Hepatocyte (in vitro differentiated cells): ENCODE measurements around the gene FHDC1. TPM values are rescaled to one million over a fixed set of nuclear protein-coding genes. Genes with fewer than 3 reads are reported as not detected.

ENCODE experiments used
- DNase-seq: peaks from one replicate; pipeline ENCODE4 v3.0.0-alpha.2; 2016; ENCODE audit warnings: low spot score
- H2AFZ ChIP-seq: fragments of 200-600 bp; sonication (generic); 2 replicates; pipeline ENCODE4 v1.6.0; 2016; ENCODE audit warnings: antibody characterized with exemption, mild to moderate bottlenecking
- H3K27ac ChIP-seq: fragments of 200-600 bp; sonication (generic); 2 replicates; pipeline ENCODE4 v1.5.1; 2016; ENCODE audit warnings: mild to moderate bottlenecking
- H3K27me3 ChIP-seq: fragments of 200-600 bp; sonication (generic); 2 replicates; pipeline ENCODE4 v1.6.1; 2016
- H3K36me3 ChIP-seq: fragments of 200-600 bp; sonication (generic); replicated peaks from 2 replicates; pipeline ENCODE4 v1.5.1; 2016; ENCODE audit warnings: low read depth; ENCODE audit not compliant: insufficient read depth
- H3K4me1 ChIP-seq: fragments of 200-600 bp; sonication (generic); 2 replicates; pipeline ENCODE4 v1.5.1; 2016; ENCODE audit warnings: mild to moderate bottlenecking, moderate library complexity; ENCODE audit not compliant: insufficient read depth
- H3K4me2 ChIP-seq: fragments of 200-600 bp; sonication (generic); 2 replicates; pipeline ENCODE4 v1.6.0; 2016
- H3K4me3 ChIP-seq: fragments of 200-600 bp; sonication (generic); 2 replicates; pipeline ENCODE4 v1.5.1; 2016; ENCODE audit warnings: mild to moderate bottlenecking
- H3K79me2 ChIP-seq: fragments of 200-600 bp; sonication (generic); 2 replicates; pipeline ENCODE4 v1.6.0; 2017; ENCODE audit warnings: mild to moderate bottlenecking
- H3K9me2 ChIP-seq: fragments of 200-600 bp; sonication (generic); replicated peaks from 2 replicates; pipeline ENCODE4 v1.6.0; 2017; ENCODE audit warnings: mild to moderate bottlenecking; ENCODE audit not compliant: insufficient read depth
- H3K9me3 ChIP-seq: fragments of 200-600 bp; sonication (generic); 2 replicates; pipeline ENCODE4 v1.5.1; 2016; ENCODE audit warnings: low read depth, mild to moderate bottlenecking
- H4K20me1 ChIP-seq: fragments of 200-600 bp; sonication (generic); 2 replicates; pipeline ENCODE4 v1.6.0; 2016; ENCODE audit warnings: mild to moderate bottlenecking; ENCODE audit not compliant: insufficient read depth, poor library complexity, severe bottlenecking
- EZH2 ChIP-seq: fragments of 200-600 bp; sonication (generic); IDR thresholded peaks from 2 replicates; pipeline ENCODE4 v1.6.1; 2016; ENCODE audit warnings: antibody characterized with exemption, mild to moderate bottlenecking, borderline replicate concordance
- EZH2phosphoT487 ChIP-seq: fragments of 200-600 bp; sonication (generic); IDR thresholded peaks from one replicate; pipeline ENCODE4 v1.6.1; 2018; ENCODE audit warnings: antibody characterized with exemption, mild to moderate bottlenecking, low read depth, moderate library complexity; ENCODE audit not compliant: unreplicated experiment, severe bottlenecking
- WGBS: methylation state at CpG from one replicate; pipeline ENCODE4 v1.1.6; 2016; ENCODE audit warnings: low lambda C conversion rate; ENCODE audit errors: missing lambda C conversion rate; 5-methylcytosine and 5-hydroxymethylcytosine counted together
- polyA plus RNA-seq: library from polyadenylated mRNA; unstranded; fragments of >200 nt; fragmentation: Nextera tagmentation; extraction: Ambion mirVana; gene quantifications from 2 replicates; pipeline ENCODE4 v1.2.1, GENCODE V29; 2016
- total RNA-seq: library from RNA; depleted of rRNA; stranded (reverse); fragments of >200 nt; gene quantifications from 2 replicates; pipeline ENCODE4 v1.2.3, GENCODE V29; 2014
- TF ChIP-seq, protein P1 (sequence below): fragments of 200-600 bp; sonication (generic); IDR thresholded peaks from 2 replicates; pipeline ENCODE4 v1.5.1; 2016; ENCODE audit warnings: antibody characterized with exemption, mild to moderate bottlenecking; ENCODE audit not compliant: poor library complexity

FHDC1 gene
- total and polyA plus RNA-seq, 2 experiments from 2014 or later = 2.1 to 3.1 TPM

- TF ChIP-seq, protein P1, sequence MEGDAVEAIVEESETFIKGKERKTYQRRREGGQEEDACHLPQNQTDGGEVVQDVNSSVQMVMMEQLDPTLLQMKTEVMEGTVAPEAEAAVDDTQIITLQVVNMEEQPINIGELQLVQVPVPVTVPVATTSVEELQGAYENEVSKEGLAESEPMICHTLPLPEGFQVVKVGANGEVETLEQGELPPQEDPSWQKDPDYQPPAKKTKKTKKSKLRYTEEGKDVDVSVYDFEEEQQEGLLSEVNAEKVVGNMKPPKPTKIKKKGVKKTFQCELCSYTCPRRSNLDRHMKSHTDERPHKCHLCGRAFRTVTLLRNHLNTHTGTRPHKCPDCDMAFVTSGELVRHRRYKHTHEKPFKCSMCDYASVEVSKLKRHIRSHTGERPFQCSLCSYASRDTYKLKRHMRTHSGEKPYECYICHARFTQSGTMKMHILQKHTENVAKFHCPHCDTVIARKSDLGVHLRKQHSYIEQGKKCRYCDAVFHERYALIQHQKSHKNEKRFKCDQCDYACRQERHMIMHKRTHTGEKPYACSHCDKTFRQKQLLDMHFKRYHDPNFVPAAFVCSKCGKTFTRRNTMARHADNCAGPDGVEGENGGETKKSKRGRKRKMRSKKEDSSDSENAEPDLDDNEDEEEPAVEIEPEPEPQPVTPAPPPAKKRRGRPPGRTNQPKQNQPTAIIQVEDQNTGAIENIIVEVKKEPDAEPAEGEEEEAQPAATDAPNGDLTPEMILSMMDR = no peak
- TF ChIP-seq EZH2phosphoT487 (no peak), EZH2 (no peak)
- Histone ChIP-seq H3K4me2 (no peak overlapping the region), H3K9me2 (no peaks in the 10 kb centered on the region), H2AFZ (no peak overlapping the region), H3K9me3 (no peaks in the 10 kb centered on the region), H3K36me3 (no peaks in the 10 kb centered on the region), H3K27me3 (no peaks in the 10 kb centered on the region), H3K4me3 (no peak overlapping the region), H4K20me1 (no peaks in the 10 kb centered on the region), H3K79me2 (no peaks in the 10 kb centered on the region), H3K4me1 (peaks cover 10% of the 10 kb centered on the region), H3K27ac (no peak overlapping the region)
- 87% methylated on average over 12 of the region's 12 CpGs for WGBS
- DNase-seq = no peak
Observed at GRCh38 chr4:152972821-152973628, 36.9 kb downstream of the FHDC1 start.

DNA sequence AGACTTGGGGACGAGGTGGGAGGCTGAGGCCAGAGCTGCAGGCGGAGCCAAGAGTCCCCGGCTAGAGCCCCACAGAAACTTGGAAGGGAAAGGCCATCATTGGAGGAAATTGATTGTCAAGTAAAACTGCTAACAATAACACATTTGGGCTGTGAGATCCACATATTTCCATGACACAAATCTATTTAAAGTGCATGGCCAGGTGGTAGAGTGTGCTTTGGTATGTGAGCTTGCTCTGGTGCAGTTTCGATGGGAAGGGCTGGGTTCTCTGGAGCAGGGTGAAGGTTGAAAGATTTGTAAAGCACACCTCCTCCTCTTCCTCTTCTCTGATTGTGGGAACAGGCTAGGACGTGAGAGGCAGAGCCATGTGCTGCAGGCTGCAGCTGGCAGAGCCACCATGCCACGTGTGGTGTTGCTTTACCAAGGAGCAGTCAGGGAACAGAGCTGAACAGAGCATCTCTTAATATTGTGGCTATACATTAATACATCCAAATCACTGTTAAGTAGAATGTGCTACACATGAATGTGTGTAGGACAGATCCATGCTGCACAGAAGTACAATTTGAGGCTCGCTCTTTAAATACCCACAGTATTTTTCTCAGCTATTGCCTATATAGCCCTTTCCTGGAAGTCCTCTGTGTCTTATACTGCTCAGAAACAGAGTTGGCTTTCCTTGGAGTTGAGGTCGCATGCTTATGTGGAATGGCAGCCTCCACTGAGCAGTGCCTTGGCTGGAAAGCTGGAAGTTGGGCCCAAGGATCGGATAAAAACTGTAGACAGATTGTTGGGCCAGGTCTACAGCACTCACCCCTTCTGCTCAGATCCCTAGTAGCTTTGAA is 37.7 kb downstream of the FHDC1 start:
- Histone ChIP-seq H2AFZ (no peak overlapping the region), H3K4me2 (no peak overlapping the region), H3K4me1 (peaks cover 10% of the 10 kb centered on the region), H3K9me2 (no peaks in the 10 kb centered on the region), H3K9me3 (no peaks in the 10 kb centered on the region), H4K20me1 (no peaks in the 10 kb centered on the region), H3K27ac (no peak overlapping the region), H3K79me2 (no peaks in the 10 kb centered on the region), H3K4me3 (no peak overlapping the region), H3K27me3 (no peaks in the 10 kb centered on the region), H3K36me3 (no peaks in the 10 kb centered on the region)
- TF ChIP-seq, protein P1 = no peak
- TF ChIP-seq EZH2 (no peak), EZH2phosphoT487 (no peak)
- no peak for DNase-seq
- WGBS = 91% methylated on average over 9 of the region's 9 CpGs

GRCh38 chr4:152974468-152975379 is 38.6 kb downstream of the FHDC1 start:
- Histone ChIP-seq H3K79me2 (no peaks in the 10 kb centered on the region), H3K27me3 (no peaks in the 10 kb centered on the region), H3K4me1 (peaks cover 10% of the 10 kb centered on the region), H3K36me3 (no peaks in the 10 kb centered on the region), H3K4me3 (no peak overlapping the region), H3K9me3 (no peaks in the 10 kb centered on the region), H4K20me1 (no peaks in the 10 kb centered on the region), H3K27ac (no peak overlapping the region), H2AFZ (no peak overlapping the region), H3K9me2 (no peaks in the 10 kb centered on the region), H3K4me2 (no peak overlapping the region)
- no peak for DNase-seq
- WGBS = 97% methylated on average over 27 of the region's 28 CpGs
- TF ChIP-seq EZH2phosphoT487 (no peak), EZH2 (no peak)
- TF ChIP-seq, protein P1 = no peak
